ENCODE results near the gene ST7. TPM values are rescaled to one million over a fixed set of nuclear protein-coding genes. Genes with fewer than 3 reads are reported as not detected.

The ST7 gene
- total RNA-seq, 2 experiments from 2014 or later = 5.2 to 7.0 TPM

DNA sequence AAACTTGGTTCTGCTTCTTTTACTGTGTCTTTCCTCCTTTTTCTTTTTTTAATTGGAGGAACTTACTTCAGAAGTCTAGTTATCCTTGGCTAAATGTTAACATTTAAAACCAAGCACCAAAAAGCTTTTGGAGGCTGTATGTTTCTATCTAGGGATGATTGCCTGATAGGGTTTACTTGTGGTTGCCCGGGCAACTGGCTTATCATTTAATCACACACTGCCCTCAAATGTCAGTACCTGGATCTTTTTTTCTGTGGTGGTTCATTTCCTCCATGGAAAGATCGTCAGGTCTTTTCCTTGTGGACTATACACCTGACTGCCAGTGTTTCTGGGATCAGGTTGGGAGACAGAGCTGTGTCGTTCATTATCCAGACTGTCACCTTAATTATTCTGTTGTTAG is 196.4 kb downstream of the ST7 start:
- no peak overlapping the region for H3K27ac Mint-ChIP-seq
- no peaks in the 10 kb centered on the region for H3K36me3 Mint-ChIP-seq (ENCODE audit: low read depth)
- H3K9me3 Mint-ChIP-seq = no peaks in the 10 kb centered on the region
- no peak overlapping the region for H3K4me3 Mint-ChIP-seq
- H3K27me3 Mint-ChIP-seq = no peaks in the 10 kb centered on the region
- POLR2A ChIA-PET = no interaction called here
- no peak for DNase-seq
- peaks cover 2% of the 10 kb centered on the region for H3K4me1 Mint-ChIP-seq
- CTCF ChIA-PET = no interaction called here

DNA sequence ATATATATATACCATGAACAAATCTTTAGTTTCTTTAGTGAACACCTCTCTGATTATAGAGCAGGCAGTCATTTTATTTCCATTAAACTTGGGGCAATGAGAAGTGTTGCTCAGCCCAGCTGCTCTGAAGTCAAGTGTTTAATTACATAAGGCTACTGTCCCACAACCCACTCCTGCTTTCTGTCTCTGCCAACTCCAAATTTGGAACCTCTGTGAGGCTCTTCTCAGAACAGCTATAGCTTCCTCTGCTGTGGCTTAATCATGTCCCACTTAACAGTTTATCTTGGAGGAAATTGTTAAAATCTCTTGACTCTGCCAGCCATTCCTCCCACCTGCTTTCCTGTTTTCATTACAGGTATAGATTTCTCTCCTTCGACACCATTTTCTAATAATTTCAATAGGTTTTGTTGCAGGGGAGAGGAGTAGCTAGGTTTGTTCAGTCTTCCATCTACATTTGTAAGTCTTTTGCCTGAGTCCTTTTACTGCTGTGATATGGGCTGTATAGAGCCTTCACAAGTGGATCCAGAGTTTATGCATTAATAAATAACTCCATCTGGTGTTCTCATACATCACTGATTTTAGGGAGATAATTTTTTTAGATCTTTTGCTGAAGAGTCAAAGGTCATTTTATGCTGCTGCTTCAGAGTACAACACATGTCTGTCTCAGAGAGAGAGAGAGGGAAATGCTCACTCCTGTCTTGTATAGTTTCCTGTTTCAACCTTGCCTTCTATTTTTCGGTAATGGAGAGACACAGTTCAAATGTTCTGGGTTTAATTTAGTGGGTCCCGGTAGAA is 199.1 kb downstream of the ST7 start:
- Mint-ChIP-seq H3K36me3 (ENCODE audit: low read depth) (no peaks in the 10 kb centered on the region), H3K9me3 (no peaks in the 10 kb centered on the region), H3K4me1 (no peaks in the 10 kb centered on the region), H3K27me3 (no peaks in the 10 kb centered on the region), H3K27ac (no peak overlapping the region), H3K4me3 (no peak overlapping the region)
- no peak for DNase-seq
- ChIA-PET POLR2A (no interaction called here), CTCF (no interaction called here)

DNA sequence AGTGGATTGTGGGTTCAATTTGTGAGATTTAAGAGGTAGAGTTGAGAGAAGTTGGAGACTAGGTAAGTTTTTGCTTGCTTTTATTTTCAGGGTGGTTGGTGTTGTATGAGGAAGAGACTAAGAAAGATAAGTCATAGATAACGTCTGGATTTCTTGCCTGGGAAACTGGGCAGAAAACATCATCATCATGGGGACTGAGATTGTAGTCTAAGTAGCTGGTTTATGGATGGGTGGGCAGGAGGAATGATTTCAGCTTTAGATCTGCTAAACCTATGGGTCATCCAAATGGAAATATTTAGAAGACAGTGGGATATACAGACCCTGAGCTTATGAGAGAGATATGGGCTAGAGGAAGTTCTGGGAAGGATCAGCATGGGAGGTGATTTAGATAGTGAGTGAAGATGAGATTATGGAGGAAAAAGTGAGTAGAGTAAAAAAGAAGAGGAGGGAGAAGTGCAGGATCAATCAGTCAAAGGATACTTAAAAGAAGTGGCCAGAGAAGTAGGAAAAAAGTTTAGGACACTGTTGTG is 199.8 kb downstream of the ST7 start:
- no peaks in the 10 kb centered on the region for H3K9me3 Mint-ChIP-seq
- H3K4me3 Mint-ChIP-seq = no peak overlapping the region
- POLR2A ChIA-PET = no interaction called here
- H3K4me1 Mint-ChIP-seq = no peaks in the 10 kb centered on the region
- DNase-seq = no peak
- no peaks in the 10 kb centered on the region for H3K36me3 Mint-ChIP-seq (ENCODE audit: low read depth)
- no peak overlapping the region for H3K27ac Mint-ChIP-seq
- CTCF ChIA-PET = no interaction called here
- no peaks in the 10 kb centered on the region for H3K27me3 Mint-ChIP-seq

DNA sequence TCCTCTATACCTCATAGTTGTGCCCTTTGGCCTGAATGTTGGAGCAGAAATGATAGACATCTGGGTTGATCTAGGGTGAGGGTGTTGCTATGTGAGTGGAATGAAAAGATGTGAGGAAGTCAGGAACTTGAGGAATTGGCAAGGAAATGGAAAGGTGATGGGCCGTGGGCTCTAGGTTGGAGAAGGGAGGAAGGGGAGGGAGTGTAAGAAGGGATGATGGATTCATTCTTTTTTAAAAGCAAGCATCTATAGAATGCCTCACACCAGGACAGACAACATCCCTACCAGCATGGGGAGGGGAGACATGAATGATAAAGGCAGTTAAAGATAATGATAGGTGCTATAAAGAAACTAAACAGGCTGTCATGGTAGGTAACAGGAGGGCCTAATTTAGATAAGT is 201.4 kb downstream of the ST7 start:
- no peak overlapping the region for H3K27ac Mint-ChIP-seq
- no peak for DNase-seq
- ChIA-PET POLR2A (no interaction called here), CTCF (no interaction called here)
- no peaks in the 10 kb centered on the region for H3K36me3 Mint-ChIP-seq (ENCODE audit: low read depth)
- H3K4me3 Mint-ChIP-seq = no peak overlapping the region
- no peaks in the 10 kb centered on the region for H3K9me3 Mint-ChIP-seq
- H3K27me3 Mint-ChIP-seq = no peaks in the 10 kb centered on the region
- no peaks in the 10 kb centered on the region for H3K4me1 Mint-ChIP-seq

DNA sequence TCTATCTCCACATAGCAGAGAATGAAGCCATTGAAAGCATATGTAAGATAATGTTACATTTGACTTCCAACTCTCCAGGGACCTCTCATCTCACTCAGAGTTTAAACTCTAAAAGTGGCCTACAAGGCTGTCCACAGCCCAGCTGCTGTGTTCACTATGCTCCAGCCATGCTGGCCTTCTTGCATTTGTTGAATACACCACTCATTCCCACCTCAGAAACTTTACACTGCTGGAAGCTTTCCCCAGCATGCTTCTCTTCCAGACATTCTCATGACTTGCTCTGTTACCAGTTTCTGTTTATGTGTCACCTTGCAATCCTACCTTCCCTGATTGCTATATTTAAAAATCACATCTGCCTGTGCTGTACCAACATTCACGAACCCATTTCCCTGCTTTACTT is 202.4 kb downstream of the ST7 start:
- no peaks in the 10 kb centered on the region for H3K27me3 Mint-ChIP-seq
- no peaks in the 10 kb centered on the region for H3K36me3 Mint-ChIP-seq (ENCODE audit: low read depth)
- H3K9me3 Mint-ChIP-seq = no peaks in the 10 kb centered on the region
- H3K4me1 Mint-ChIP-seq = no peaks in the 10 kb centered on the region
- DNase-seq = no peak
- no peak overlapping the region for H3K4me3 Mint-ChIP-seq
- POLR2A ChIA-PET = no interaction called here
- CTCF ChIA-PET = no interaction called here
- H3K27ac Mint-ChIP-seq = no peak overlapping the region

DNA sequence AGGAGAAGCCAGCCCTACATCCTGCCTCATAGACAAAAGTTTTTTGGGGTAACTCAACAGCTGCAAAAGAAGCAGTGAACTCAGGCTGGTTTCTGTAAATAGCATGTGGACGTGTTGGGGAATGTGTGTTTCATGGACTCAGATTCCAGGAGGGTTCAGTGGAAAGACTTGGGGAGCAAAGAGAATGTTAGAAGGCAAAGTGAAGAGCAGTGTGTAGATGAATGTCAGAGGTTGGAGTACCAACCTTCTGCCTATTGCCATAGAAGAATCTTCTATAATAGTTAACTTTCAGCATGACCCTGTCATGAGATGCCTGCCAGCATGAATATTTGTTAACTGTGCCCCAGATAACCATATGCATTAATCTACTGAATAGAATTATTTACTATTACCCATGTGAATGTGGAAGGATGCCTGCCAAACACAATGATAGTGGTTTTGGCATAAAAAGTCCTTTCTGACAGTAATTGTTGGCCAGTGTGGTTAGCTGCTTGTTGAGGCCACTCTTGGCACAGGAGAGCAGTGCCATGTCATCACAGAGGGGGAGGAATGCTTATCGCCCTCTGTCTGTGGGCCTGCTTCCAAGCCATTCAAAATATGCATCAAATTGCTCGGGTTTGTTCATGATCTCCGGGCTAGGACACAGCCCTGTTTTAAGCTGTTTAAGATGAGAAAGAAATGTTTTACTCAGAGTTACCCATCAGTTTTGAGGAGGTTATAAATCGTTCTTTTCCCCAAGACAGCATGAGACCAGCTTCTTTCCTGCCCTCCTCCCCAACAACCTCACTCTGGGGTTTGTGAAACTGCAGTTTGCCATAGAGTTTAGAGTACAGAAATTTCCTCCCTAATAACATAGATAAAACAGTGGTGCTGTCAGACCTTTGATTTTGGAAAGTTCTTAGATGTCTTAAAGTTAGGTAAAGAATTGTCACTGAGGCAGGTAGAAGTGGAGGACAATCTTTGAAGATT is 204.2 kb downstream of the ST7 start:
- no peaks in the 10 kb centered on the region for H3K36me3 Mint-ChIP-seq (ENCODE audit: low read depth)
- no peaks in the 10 kb centered on the region for H3K27me3 Mint-ChIP-seq
- no peak for DNase-seq
- no peaks in the 10 kb centered on the region for H3K4me1 Mint-ChIP-seq
- H3K4me3 Mint-ChIP-seq = no peak overlapping the region
- CTCF ChIA-PET = interaction anchor here (1.1 kb wide), 1 partner anchor 33 kb away, joined by 3 read pairs; no protein-coding TSS in a partner anchor
- no peaks in the 10 kb centered on the region for H3K9me3 Mint-ChIP-seq
- POLR2A ChIA-PET = no interaction called here
- H3K27ac Mint-ChIP-seq = no peak overlapping the region

DNA sequence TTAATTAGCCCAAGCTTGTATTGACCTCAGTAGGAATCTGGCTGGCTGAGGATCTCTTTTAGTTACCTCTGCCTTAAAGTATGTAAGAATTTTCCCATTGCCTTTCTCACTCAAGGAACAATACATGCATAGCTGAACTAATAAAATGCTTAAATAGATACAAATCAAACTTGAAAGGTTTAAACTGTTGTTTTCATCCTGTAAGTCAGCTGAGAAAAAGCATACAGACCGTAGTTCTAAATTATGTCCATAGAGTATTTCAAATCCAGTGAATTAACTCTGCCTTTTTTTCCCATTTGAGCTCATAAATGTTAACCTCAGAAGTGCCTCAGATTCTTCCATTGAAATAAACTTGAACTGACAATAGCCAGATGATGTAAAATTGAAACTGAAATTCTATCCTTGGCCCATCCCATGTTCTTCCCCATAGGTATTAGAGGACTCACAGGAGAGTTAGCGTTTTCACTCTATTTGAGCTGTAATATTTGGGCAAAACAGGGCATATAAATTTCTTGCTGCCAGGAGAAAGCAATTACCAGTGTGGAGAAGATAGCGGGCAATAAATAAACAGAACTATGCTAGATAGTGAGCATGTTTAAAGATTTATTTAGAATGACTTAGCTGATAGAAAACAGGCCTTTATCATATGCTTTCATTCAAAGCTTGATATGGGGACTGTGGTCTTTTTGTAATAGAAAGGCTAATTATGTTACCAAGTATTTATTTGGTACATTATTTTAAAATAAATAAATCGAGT is 205.8 kb downstream of the ST7 start:
- DNase-seq = no peak
- Mint-ChIP-seq H3K36me3 (ENCODE audit: low read depth) (no peaks in the 10 kb centered on the region), H3K27me3 (no peaks in the 10 kb centered on the region), H3K4me3 (no peak overlapping the region), H3K27ac (no peak overlapping the region), H3K9me3 (no peaks in the 10 kb centered on the region), H3K4me1 (no peaks in the 10 kb centered on the region)
- ChIA-PET POLR2A (no interaction called here), CTCF (interaction anchor here (1.1 kb wide), 2 partner anchors 17 to 34 kb away, joined by 3 read pairs; no protein-coding TSS in a partner anchor)

DNA sequence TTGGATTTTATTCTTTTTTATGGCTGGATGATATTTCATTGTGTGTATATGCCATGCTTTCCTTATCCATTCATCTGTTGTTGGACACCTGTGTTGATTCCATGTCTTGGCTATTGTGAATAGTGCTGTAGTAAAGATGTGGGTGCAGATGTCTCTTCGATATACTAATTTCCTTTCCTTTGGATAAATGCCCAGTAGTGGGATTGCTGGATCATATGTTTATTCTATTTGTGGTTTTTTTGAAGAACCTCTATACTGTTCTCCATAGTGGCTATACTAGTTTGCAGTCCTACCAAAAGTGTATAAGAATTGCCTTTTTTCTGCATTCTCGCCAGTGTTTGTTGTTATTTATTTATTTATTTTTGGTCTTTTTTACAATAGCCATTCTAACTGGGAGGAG is 209.8 kb downstream of the ST7 start:
- no peaks in the 10 kb centered on the region for H3K4me1 Mint-ChIP-seq
- no peak overlapping the region for H3K4me3 Mint-ChIP-seq
- no peaks in the 10 kb centered on the region for H3K36me3 Mint-ChIP-seq (ENCODE audit: low read depth)
- CTCF ChIA-PET = no interaction called here
- POLR2A ChIA-PET = no interaction called here
- no peaks in the 10 kb centered on the region for H3K27me3 Mint-ChIP-seq
- no peaks in the 10 kb centered on the region for H3K9me3 Mint-ChIP-seq
- H3K27ac Mint-ChIP-seq = no peak overlapping the region
- no peak for DNase-seq

DNA sequence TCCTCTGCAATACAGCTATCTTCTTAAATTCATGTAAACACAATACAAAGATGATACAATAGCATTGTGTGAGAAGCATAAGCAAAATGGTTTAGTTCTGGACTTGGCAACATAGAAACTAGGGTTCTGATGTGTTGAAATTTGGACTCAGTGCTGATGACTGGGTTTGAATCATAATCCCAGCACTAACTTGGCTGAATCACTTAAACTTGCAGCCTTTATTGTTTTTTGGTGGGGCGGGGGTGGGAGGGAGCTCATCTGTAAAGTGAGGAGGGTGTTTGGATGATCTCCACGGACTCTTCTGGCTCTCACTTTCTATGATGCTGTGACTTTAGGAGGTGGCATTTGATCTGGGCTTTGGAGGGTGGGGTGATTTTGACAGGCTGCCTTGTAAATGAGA is 211.3 kb downstream of the ST7 start:
- ChIA-PET CTCF (no interaction called here), POLR2A (no interaction called here)
- no peaks in the 10 kb centered on the region for H3K4me1 Mint-ChIP-seq
- H3K9me3 Mint-ChIP-seq = no peaks in the 10 kb centered on the region
- H3K36me3 Mint-ChIP-seq (ENCODE audit: low read depth) = no peaks in the 10 kb centered on the region
- no peak for DNase-seq
- H3K27ac Mint-ChIP-seq = no peak overlapping the region
- H3K4me3 Mint-ChIP-seq = no peak overlapping the region
- H3K27me3 Mint-ChIP-seq = no peaks in the 10 kb centered on the region

DNA sequence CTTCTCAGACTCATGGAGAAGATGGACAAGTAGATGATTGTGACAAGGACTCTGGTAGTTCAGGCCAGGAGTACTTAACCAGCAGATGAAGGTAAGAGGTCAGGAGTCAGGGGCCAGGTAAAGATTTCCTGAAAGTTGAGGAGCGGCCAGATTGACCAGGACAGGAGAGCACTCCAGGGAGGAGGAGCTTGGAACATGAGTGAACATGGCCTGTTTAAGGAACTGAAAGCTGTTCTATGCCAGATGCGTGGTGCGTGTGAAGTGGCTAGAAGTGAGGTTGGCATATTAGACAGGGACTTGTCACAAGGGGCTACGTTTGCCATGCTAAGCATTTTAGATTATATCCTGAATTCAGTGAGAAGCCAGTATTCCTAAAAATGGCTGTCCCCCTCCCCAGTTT is 212.4 kb downstream of the ST7 start:
- no peak overlapping the region for H3K27ac Mint-ChIP-seq
- no peaks in the 10 kb centered on the region for H3K4me1 Mint-ChIP-seq
- H3K27me3 Mint-ChIP-seq = no peaks in the 10 kb centered on the region
- DNase-seq = no peak
- H3K4me3 Mint-ChIP-seq = no peak overlapping the region
- CTCF ChIA-PET = no interaction called here
- H3K36me3 Mint-ChIP-seq (ENCODE audit: low read depth) = no peaks in the 10 kb centered on the region
- POLR2A ChIA-PET = no interaction called here
- no peaks in the 10 kb centered on the region for H3K9me3 Mint-ChIP-seq

DNA sequence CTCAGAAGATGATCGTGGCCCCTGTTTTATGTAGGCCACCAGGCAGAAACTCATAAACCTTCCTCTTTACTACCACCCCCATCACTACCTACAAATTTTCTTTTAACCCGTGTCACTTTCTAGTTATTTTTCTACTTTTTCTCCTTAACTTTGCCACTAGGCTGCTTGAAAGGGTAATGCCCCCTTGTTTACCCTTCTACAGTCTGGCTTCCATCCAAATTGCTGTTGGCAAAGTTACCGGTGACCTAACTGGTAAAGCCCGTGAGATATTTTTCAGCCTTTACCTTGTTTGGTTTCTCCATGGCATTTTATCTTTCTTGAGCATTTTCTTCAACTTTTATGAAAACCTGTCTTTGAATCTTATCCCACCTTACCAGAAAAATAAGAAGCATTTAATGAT is 216.6 kb downstream of the ST7 start:
- Mint-ChIP-seq H3K4me1 (no peaks in the 10 kb centered on the region), H3K27me3 (no peaks in the 10 kb centered on the region), H3K27ac (no peak overlapping the region), H3K36me3 (ENCODE audit: low read depth) (no peaks in the 10 kb centered on the region), H3K9me3 (no peaks in the 10 kb centered on the region), H3K4me3 (no peak overlapping the region)
- no peak for DNase-seq
- CTCF ChIA-PET = no interaction called here
- POLR2A ChIA-PET = no interaction called here

DNA sequence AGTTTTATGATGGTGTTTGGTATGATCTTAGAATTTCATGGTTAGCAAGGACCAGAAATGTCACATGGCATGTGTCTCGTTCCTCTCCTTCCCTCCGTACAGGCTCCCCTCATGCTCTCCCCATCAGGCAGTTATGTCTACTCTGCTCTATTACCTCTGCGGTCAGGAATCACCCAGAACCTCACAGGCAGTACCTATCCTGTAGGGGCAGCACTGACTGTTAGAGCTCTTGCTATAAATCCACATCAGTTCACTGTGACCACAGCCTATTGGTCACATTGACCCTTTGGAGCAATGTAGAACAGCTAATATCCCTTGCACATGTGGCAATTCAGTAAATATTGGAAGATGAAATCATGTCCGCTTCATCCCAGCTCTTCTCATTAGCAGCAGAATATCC is 217.8 kb downstream of the ST7 start:
- no peak overlapping the region for H3K4me3 Mint-ChIP-seq
- H3K36me3 Mint-ChIP-seq (ENCODE audit: low read depth) = no peaks in the 10 kb centered on the region
- H3K4me1 Mint-ChIP-seq = no peaks in the 10 kb centered on the region
- no peak for DNase-seq
- no peak overlapping the region for H3K27ac Mint-ChIP-seq
- POLR2A ChIA-PET = no interaction called here
- no peaks in the 10 kb centered on the region for H3K27me3 Mint-ChIP-seq
- no peaks in the 10 kb centered on the region for H3K9me3 Mint-ChIP-seq
- CTCF ChIA-PET = no interaction called here

DNA sequence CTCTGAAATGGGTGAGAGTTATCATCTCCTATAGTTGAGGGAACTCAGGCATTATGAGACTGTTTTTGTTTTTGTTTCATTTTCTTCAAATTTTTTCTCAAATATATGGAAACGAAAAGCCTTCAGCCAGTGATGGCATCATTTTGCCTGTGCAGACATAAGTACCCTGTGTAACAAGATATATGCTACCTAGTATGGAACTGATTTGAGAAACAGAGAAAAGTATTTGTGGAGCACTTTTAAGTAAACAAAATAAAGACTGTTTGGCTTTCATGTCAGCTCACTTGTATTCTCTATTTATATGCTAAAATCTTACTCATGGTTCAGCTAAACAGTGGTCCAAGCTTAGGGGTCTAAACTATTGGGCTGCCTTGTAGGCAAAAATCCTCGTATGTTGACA is 219.0 kb downstream of the ST7 start:
- H3K9me3 Mint-ChIP-seq = no peaks in the 10 kb centered on the region
- no peaks in the 10 kb centered on the region for H3K27me3 Mint-ChIP-seq
- H3K36me3 Mint-ChIP-seq (ENCODE audit: low read depth) = no peaks in the 10 kb centered on the region
- no peak overlapping the region for H3K4me3 Mint-ChIP-seq
- POLR2A ChIA-PET = no interaction called here
- CTCF ChIA-PET = no interaction called here
- H3K27ac Mint-ChIP-seq = no peak overlapping the region
- no peaks in the 10 kb centered on the region for H3K4me1 Mint-ChIP-seq
- no peak for DNase-seq
